NCI-H526 (cell line): ENCODE data around the gene UBR7.
"Not testable (repeated sequence)": the region's sequence is repeated elsewhere in the genome, so short reads cannot be mapped to it uniquely, and the experiment has no call there.

Experiments
- DNase-seq, 2 experiments: peaks; one replicate each; lab custom pipeline; 2025; lab: John Stamatoyannopoulos, UW

The UBR7 gene, protein sequence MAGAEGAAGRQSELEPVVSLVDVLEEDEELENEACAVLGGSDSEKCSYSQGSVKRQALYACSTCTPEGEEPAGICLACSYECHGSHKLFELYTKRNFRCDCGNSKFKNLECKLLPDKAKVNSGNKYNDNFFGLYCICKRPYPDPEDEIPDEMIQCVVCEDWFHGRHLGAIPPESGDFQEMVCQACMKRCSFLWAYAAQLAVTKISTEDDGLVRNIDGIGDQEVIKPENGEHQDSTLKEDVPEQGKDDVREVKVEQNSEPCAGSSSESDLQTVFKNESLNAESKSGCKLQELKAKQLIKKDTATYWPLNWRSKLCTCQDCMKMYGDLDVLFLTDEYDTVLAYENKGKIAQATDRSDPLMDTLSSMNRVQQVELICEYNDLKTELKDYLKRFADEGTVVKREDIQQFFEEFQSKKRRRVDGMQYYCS

GRCh38 chr14:93206793-93207467 lies at the start of gene UBR7, which contains the start of gene GON7:
TSS of gene UBR7 (plus strand) at chr14:93207256. CDS start at chr14:93207292, 36 bp downstream.
TSS of gene GON7 (minus strand) at chr14:93207065. CDS start at chr14:93207037, 28 bp downstream.
- peak; percentile 95 to 98 for DNase-seq

GRCh38 chr14:93158349-93158748 lies 48.7 kb upstream of the UBR7 start:
- DNase-seq = not testable (repeated sequence)

DNA sequence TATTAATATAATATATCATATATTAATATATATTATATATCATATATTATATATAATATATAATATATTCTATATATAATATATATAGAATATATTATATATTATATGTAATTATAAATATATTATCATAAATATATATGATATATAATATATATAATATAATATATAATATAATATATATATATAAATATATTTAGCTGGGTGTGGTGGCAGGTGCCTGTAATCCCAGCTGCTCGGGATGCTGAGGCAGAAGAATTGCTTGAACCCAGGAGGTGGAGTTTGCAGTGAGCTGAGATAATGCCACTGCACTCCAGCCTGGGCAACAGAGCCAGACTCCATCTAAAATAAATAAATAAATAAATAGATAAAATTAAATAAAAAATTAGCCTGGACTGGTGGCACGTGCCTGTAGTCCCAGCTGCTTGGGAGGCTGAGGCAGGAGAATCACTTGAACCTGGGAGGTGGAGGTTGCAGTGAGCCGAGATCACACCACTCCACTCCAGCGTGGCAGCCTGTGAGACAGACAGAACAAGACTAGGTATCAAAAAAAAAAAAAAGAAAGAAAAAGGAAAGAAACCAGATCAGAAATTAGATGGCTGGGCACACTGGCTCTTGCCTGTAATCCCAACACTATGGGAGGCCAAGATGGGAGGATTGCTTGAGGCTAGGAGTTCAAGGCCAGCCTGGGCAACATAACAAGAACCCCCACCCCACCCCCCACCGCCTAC lies 47.3 kb upstream of the UBR7 start:
- DNase-seq = not testable (repeated sequence)

DNA sequence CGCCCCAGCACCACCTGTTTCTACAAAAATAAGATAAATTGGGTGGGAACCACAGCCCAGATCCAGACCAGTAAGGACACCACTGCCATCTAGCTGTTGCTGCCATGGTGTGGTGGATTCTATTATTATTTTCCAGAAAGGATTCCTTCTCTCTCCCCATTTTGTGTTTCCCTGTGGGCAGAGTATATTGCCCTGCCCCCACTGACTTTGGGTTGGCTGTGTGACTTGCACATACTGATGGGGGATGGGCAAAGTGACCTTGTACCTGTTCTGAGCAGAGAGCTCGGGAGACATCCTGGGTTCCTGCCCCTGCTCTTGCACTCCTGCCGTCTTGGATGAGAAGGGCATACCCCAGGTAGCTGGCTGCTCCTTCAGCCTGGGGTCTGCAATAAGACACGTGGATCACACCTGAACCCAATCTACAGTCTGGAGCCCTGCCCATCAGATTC lies 46.7 kb upstream of the UBR7 start:
- peak; percentile 2 to 49 for DNase-seq

DNA sequence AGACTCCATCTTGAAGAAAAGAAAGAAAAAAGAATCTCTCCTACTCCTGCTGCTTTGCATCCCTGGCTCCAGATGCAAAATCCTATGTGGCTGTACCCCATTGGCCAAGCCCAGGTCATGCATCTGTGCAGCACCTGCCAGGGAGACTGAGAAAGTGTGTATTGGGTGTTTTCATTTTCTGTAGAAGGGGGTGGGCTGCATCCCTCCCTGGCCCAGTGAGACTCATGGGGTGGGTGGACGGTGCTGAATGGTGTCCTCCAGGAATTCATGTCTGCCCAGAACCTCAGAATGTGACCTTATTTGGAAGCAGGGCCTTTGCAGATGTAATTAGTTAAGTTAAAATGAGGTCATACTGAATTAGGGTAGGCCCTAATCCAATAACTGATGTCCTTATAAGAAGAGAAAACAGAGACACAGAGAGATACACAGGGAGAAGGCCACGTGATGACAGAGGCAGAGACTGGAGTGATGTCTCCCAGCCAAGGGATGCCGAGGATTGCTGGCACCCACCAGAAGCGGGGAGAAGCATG lies 45.6 kb upstream of the UBR7 start:
- peak in 1 of 2 experiments; percentile 23 for DNase-seq

DNA sequence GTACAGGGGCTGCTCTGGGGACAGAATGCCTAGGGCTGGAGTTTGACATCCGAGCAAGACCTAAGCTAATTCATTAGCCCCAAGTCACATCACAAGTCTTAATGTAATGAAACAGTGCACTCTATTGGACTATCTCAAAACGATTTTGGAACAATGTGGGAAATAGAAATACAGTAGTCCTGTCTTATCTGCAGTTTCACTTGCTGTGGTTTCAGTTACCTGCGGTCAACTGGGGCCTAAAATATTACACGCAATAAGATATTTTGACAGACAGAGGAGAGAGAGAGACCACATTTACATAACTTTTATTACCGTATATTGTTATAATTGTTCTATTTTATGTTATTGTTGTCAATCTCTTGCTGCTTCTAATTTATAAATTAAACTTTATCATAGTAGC lies 43.5 kb upstream of the UBR7 start:
- DNase-seq = no peak

- DNase-seq = not testable (repeated sequence)
Observed at GRCh38 chr14:93165271-93166265, 41.5 kb upstream of the UBR7 start.

DNA sequence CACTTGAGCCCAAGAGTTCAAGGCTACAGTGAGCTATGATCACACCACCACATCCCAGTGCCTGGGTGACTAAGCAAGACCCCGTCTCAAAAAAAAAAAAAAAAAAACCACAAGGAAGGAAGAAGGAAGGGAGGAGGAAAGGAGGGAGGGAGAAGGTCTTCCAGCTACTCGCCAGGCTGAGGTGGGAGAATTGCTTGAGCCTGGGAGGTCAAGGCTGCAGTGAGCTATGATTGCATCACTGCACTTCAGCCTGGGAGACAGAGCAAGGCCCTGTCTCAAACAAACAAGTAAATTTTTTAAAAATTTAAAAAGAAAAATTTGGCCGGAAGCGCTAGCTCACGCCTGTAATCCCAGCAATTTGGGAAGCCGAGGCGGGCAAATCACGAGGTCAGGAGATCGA lies 38.4 kb upstream of the UBR7 start:
- not testable (repeated sequence) for DNase-seq

- DNase-seq = not testable (repeated sequence)
Observed at GRCh38 chr14:93169619-93170018, 37.4 kb upstream of the UBR7 start.

GRCh38 chr14:93170141-93170540 lies 36.9 kb upstream of the UBR7 start:
- DNase-seq = not testable (repeated sequence)

DNA sequence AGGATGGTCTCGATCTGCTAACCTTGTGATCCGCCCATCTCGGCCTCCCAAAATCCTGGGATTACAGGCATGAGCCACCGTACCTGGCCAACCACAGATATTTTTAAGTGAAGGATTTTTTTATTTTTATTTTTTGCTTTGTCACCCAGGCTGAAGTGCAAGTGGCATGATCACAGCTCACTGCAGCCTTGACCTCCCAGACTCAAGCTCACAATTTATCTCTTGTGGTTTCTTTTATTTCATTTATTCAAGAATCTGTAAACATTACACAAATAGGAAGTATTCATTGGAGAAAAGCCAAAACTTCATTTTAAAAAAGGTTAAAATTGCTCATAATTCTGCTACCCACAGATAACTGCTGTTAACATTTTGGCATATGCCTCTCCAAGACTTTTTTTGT lies 35.7 kb upstream of the UBR7 start:
- DNase-seq = no peak

DNA sequence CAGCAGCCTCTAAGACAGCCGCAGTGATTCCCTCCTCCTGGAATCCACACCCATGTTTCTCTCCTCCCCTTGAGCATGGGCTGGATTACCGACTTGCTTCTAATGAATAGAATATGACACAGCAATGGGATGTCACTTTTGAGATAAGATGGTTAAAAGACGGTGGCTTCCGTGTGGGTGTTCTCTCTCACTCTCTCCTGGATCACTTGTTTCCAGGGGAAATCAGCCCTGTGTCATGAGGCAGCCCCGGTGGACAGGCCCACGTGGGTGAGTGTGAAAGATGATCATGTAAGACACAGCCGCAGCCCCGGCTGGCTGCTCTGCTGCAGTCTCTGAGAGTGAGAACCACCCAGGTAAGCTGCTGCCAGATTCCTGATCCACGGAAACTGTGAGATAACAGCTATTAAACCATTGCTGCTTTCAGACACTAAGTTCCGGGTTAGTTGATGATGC lies 33.1 kb upstream of the UBR7 start:
- DNase-seq = peak in 1 of 2 experiments; percentile 21

DNA sequence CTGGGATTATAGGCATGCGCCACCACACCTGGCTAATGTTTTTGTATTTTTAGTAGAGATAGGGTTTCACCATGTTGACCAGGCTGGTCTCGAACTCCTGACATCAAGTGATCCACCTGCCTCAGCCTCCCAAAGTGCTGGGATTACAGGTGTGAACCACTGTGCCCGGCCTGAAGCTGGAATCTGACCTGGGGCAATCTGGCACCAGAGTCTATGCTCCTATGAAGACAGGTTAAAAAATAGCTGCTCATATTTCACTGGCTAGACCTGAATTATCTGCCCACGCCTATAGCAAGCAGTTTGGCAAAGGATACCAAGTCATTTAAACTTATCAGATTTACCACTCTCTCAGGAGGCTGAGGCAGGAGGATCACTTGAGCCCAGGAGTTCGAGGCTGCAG lies 32.3 kb upstream of the UBR7 start:
- DNase-seq = not testable (repeated sequence)

DNA sequence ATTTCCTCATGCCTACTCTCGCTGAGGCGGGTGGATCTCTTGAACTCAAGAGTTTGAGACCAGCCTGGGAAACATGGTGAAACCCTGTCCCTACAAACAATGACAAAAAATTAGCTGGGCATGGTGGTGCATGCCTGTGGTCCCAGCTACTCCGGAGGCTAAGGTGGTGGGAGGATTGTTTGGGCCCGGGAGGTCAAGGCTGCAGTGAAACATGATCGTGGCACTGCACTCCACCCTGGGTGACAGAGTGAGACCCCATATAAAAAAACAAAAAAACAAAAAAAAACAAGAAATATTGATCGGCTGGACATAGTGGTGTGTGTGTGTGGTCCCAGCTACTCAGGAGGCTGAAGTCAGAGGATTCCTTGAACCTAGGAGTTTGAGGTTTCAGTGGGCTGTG lies 31.6 kb upstream of the UBR7 start:
- DNase-seq = no peak

DNA sequence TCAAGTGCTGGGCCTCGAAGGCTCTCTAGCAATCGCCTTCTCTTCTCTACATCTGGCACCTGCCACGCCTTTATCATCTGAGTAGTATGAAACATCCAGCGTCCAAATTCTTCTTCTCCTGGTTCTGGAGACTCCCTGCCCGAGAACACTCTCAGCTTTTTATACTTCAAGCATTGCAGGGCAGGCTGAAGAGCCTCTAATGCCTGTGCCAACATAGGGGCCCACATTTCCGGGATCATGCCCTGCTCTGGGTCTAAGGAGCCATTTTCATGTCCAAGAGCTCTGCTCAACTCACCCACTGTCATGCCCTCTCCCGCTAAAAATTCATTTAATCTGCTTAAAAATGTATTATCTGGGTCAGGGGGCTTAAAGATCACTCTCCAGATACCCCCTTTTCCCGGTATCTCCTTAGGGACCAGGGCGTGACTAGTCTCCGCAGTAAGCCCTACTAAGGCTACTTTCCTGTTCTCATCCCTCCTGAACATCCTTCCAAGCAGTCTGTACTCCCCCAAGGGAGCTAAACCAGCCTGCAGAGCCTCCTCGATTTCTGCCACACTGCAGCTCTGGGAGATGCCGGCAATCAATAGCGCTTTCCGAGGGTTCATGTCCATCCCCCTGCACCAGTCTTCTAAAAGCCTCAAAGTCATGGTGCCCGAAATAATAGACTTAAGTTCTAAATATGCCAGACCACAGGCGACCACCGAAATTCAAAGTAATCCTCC lies 23.3 kb upstream of the UBR7 start:
- peak in 1 of 2 experiments; percentile 35 for DNase-seq

DNA sequence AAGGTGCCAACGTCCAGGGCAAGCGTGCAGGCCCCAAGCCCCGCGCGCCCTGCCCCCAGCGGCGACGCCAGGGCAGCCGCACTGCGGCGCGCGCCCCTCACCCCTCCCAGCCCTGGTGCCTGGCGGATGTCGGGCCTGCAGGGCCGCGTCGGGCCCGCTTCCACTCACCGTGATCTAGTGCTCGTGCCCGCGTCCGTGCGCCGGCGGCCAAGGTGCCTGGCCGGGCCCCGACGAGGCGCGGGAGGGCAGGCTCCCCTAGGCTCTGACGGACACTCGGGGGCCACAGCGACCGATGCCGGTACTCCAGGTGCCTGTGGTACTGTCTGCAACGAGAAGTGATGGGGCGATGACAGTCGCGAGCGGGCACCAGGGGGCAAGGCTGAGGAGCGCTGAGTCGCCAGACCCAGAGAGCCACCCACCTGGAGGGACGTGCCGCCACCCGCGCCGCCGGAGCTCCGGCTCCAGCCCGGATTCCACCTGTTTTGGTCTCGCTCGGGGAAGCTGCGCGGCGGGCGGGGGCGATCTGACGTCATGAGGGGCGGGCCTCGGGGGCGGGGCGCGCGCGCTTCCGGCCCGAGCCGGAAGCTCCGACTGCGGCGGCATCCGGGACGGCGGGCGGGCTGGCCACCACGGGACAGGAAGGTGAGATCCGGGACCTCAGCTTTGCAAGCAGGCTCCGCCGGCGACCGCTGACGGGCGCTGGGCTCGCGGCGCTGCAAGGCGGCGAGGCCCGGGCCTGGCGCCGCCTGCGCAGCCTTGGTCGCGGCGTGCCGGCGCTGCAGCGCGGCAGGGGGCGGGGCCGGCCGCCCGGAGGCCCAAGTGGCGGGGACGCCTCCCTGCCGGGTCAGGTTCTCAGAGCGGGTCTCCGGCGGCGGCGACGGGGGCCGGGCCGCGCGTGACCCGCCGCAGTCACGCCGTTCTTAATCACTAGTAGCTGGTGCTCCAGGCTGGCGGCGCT lies 22.4 kb upstream of the UBR7 start, which contains the start of the genes LYSET and MOAP1:
Gene LYSET, plus strand, starts transcription at position 927 of the 958 bp plus-strand sequence. CDS start 89 bp downstream, outside the sequence.
Gene MOAP1, minus strand, starts transcription at position 507 of the 958 bp plus-strand sequence. CDS start 655 bp downstream, outside the sequence.
- DNase-seq = peak; percentile 73 to 92

DNA sequence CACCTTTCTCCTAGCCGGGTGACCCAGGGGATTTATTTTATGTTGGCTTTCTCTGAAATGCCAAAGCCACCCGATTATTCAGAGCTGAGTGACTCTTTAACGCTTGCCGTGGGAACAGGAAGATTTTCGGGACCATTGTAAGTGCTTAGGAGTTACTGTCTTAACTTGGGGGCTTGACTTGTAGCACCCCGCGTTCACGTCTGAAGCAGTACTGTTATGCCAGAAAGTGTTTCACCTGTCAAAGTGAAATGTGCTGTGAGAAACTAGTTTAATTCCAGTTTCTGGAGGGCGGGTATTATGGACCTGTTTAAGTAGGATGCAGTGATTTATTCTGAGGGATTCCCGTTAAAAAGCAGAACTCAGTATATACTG lies 21.7 kb upstream of the UBR7 start:
- peak in 1 of 2 experiments; percentile 26 for DNase-seq

DNA sequence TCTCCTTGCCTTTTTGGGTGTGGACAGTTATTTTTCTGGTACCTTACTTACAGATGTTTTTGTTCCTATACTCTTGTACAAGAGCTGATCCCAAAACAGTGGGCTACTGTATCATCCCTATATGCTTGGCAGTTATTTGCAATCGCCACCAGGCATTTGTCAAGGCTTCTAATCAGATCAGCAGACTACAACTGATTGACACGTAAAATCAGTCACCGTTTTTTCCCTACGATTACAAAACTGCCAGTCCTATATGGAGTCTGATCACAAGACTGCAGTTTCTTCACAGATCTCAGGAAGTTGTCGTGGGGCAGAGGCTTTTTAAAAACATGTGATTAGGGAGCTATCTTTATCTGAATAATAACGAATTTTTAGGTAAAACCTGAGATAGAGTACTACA lies 20.6 kb upstream of the UBR7 start:
- DNase-seq = no peak

- DNase-seq = no peak
Observed at GRCh38 chr14:93186956-93187355, 20.1 kb upstream of the UBR7 start.
